ENCODE measurements around the gene LILRB5.
"Not testable (repeated sequence)": the region's sequence is repeated elsewhere in the genome, so short reads cannot be mapped to it uniquely, and the experiment has no call there.

The LILRB5 gene

GRCh38 chr19:54281007-54281728 lies 24.1 kb upstream of the LILRB5 start, which contains the start of gene LILRB2:
Gene LILRB2, minus strand, starts transcription at chr19:54281110. Its CDS starts 614 bp downstream, at chr19:54280496.
- TF ChIP-seq, protein P1, sequence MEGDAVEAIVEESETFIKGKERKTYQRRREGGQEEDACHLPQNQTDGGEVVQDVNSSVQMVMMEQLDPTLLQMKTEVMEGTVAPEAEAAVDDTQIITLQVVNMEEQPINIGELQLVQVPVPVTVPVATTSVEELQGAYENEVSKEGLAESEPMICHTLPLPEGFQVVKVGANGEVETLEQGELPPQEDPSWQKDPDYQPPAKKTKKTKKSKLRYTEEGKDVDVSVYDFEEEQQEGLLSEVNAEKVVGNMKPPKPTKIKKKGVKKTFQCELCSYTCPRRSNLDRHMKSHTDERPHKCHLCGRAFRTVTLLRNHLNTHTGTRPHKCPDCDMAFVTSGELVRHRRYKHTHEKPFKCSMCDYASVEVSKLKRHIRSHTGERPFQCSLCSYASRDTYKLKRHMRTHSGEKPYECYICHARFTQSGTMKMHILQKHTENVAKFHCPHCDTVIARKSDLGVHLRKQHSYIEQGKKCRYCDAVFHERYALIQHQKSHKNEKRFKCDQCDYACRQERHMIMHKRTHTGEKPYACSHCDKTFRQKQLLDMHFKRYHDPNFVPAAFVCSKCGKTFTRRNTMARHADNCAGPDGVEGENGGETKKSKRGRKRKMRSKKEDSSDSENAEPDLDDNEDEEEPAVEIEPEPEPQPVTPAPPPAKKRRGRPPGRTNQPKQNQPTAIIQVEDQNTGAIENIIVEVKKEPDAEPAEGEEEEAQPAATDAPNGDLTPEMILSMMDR (conservative IDR thresholded peaks at IDR 0.05; ENCODE audit: control insufficient read depth, insufficient read depth, low read depth, low read length): no peak
- no peak for DNase-seq (ENCODE audit: low read depth)

DNA sequence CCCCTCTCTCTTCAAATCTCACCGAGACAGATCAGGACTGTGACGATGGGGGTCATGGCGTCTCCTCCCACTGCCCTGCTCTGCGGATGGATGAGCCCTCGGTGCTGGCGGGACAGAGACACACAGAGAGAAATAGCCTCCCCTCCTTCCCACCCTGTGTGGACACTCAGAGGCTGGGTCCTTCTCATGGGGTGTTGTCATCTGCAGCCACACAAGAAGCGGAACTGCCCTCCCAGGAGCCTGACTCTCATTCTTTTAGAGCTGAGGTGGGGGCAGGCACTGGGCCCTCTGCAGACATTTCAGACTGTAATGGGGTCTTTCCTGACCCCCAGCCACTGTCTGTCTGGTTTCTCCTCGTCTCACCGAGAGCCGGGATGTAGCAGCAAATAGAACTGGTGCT lies 23.4 kb upstream of the LILRB5 start:
- not testable (repeated sequence) for DNase-seq (ENCODE audit: low read depth); H3K4me3 ChIP-seq (ENCODE audit: control insufficient read depth, low read depth, low read length)

More at GRCh38 chr19:54281007-54281728, 24.1 kb upstream of the LILRB5 start, which contains the start of gene LILRB2:
- H3K4me3 ChIP-seq (ENCODE audit: control insufficient read depth, low read depth, low read length): no peak within 1 kb of the TSS

DNA sequence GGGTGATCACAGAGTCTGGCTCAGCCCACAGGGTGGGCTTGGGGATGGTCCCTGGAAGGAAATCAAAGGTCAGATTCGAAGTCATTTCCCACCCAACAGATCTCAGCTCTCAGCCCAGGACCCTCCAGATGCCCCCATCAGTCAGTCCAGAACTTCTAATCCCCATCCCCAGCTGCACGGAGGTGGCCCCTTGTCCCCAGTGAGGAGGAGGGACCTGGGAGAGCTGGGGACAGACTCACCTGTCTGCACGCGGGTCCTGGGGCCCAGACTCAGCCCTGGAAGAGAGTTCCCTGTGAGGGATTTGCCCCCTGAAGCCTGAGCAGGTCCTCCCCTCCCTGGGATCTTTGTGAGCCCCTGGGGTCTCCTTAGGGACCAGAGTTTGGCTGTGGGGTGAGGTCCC lies 23.0 kb upstream of the LILRB5 start:
- DNase-seq (ENCODE audit: low read depth); H3K4me3 ChIP-seq (ENCODE audit: control insufficient read depth, low read depth, low read length): not testable (repeated sequence)

DNA sequence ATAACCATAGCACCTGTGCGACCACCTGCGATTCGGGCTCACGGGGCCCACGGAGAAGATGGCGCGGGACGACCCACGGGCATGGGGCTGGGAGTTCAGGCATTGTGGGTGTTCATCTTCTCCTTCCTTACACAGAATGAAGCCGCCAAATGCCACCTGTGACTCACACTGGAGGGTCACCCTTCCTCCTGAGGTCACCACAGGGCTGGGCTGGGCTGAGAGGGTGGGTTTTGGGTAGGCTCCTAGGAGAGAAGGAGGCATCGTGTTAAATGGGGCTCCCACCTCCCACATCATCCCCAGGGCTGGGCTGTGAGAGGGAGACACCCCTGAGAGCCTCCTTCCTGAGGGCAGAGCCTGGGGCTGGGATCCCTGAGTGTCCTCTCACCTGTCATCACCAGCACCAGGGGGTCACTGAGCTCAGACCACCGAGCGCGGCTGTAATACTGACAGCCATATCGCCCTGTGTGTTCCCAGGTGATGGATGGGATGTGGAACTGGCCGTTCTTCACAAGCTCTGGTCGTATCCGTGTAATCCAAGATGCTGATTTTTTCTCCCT lies 22.4 kb upstream of the LILRB5 start:
- DNase-seq (ENCODE audit: low read depth): no peak
- no peak overlapping the region for H3K4me3 ChIP-seq (ENCODE audit: control insufficient read depth, low read depth, low read length)

GRCh38 chr19:54278571-54279195 lies 21.6 kb upstream of the LILRB5 start:
- H3K4me3 ChIP-seq (ENCODE audit: control insufficient read depth, low read depth, low read length): not testable (repeated sequence)

More for the DNA sequence above, 22.4 kb upstream of the LILRB5 start:
- TF ChIP-seq, protein P1 (conservative IDR thresholded peaks at IDR 0.05; ENCODE audit: control insufficient read depth, insufficient read depth, low read depth, low read length): no peak

GRCh38 chr19:54278056-54278455 lies 21.0 kb upstream of the LILRB5 start:
- H3K4me3 ChIP-seq (ENCODE audit: control insufficient read depth, low read depth, low read length); DNase-seq (ENCODE audit: low read depth): not testable (repeated sequence)

More at GRCh38 chr19:54278571-54279195, 21.6 kb upstream of the LILRB5 start:
- DNase-seq (ENCODE audit: low read depth): not testable (repeated sequence)

- not testable (repeated sequence) for H3K4me3 ChIP-seq (ENCODE audit: control insufficient read depth, low read depth, low read length); DNase-seq (ENCODE audit: low read depth)
Measured at GRCh38 chr19:54277111-54277615, 20.1 kb upstream of the LILRB5 start.

GRCh38 chr19:54275951-54276350 lies 18.9 kb upstream of the LILRB5 start:
- TF ChIP-seq, protein P1 (conservative IDR thresholded peaks at IDR 0.05; ENCODE audit: control insufficient read depth, insufficient read depth, low read depth, low read length): no peak
- DNase-seq (ENCODE audit: low read depth): no peak
- no peak overlapping the region for H3K4me3 ChIP-seq (ENCODE audit: control insufficient read depth, low read depth, low read length)

DNA sequence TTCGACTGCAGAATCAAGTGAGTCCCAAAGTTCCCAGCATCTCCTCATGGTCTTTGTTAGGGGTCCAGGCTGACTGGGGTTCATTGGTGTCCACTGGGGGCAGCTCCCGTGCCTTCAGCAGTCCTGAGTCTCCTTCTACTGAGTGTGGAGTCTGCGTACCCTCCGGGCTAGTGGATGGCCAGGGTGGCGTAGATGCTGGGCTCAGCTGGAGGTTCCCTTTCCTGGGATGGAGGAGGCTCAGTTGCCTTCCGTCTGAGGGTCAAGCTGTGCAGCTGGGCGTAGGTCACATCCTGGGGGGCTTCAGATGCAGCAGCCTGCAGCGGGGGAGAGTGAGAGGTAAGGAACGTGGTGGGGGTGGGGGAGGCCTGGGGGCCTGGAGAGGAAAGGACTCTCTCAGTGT lies 17.4 kb upstream of the LILRB5 start:
- not testable (repeated sequence) for H3K4me3 ChIP-seq (ENCODE audit: control insufficient read depth, low read depth, low read length); DNase-seq (ENCODE audit: low read depth)

DNA sequence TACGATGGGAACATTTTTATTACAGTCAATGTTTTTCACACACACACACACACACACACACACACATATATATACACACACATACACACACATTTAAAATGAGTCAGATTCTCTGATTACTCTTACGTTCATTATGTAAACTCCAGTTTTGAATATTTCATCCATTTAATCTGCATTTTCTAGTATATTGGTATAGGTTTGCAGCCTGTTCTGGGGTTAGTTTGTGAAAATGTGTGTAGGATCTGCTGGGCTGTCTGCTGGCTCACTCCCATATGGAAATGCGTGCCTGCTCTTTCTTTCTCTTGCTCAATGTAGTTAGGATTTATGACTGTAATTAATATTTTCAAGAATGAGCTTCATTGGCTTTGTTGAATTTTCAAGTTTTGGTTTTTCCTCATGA lies 16.7 kb upstream of the LILRB5 start:
- H3K4me3 ChIP-seq (ENCODE audit: control insufficient read depth, low read depth, low read length): no peak overlapping the region
- TF ChIP-seq, protein P1 (conservative IDR thresholded peaks at IDR 0.05; ENCODE audit: control insufficient read depth, insufficient read depth, low read depth, low read length): no peak
- DNase-seq (ENCODE audit: low read depth): no peak

DNA sequence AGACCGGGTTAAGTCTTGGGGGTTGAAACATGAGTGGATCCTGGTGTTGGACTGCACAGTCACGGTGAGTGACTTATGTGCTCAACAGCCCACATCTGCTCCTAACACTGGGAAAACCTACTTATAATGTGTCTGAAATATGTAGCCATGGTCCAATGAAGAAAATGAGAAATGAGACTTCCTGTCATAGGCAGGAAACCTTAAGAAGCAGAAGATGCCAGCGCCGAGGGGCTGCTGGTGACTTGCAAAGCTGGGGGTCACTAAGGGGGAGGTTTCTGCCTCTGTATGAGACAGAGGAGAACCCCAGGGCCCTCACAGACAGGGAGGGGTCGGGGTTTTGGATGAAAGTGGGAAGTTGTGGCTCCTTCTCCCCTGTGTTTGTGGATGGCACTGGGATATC lies 15.1 kb upstream of the LILRB5 start:
- not testable (repeated sequence) for H3K4me3 ChIP-seq (ENCODE audit: control insufficient read depth, low read depth, low read length); DNase-seq (ENCODE audit: low read depth)

DNA sequence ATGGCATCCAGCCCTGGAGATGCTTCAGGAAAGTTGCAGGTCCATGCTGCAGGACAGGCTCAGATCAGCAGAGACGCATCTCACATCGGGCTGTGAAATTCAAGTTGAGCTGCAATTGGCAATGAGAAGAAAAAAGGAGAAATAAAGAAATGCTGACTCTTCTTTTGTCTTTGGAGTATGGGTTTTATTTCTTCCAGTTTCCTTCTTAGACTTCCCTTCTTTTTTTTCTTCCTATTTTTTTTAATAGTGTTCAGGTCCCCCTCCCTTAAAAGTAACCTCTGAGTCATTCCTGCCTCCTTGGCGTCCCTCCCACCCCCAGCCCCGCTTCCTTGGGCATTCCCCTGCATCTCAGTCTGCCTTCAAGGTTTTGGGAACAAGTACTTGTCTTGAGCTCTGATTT lies 14.5 kb upstream of the LILRB5 start:
- not testable (repeated sequence) for H3K4me3 ChIP-seq (ENCODE audit: control insufficient read depth, low read depth, low read length); DNase-seq (ENCODE audit: low read depth)
